H1 (cell line): ENCODE measurements around the gene CCDC78. TPM values are rescaled to one million over a fixed set of nuclear protein-coding genes. Genes with fewer than 3 reads are reported as not detected.

Experiments used
- CTCF ChIA-PET: fragments of 300-600 bp; sonication (Branson Sonifier 250); formaldehyde crosslinking; loops from one replicate; lab custom pipeline; 2021; ENCODE audit not compliant: partially characterized antibody; lab: Charles Lee
- POLR2A ChIA-PET: fragments of 300-600 bp; sonication (Branson Sonifier 250); formaldehyde crosslinking; loops from one replicate; lab custom pipeline; 2021; ENCODE audit warnings: inconsistent platforms; ENCODE audit not compliant: partially characterized antibody; lab: Charles Lee
- DNase-seq, 2 experiments: peaks; one replicate each; pipeline versions ENCODE4 v3.0.0 to v3.0.0-alpha.2; 2010 to 2022; ENCODE audit warnings: low spot score in 2 of 2, low read depth in 1 of 2, mixed read lengths in 1 of 2
- FAIRE-seq: peaks from 2 replicates; lab custom pipeline; 2011; peaks lifted over from hg19 to GRCh38; lab: Jason Lieb, UNC
- H2AFZ ChIP-seq: 2 replicates; pipeline ENCODE4 v1.8.1; 2012; ENCODE audit warnings: low read length, inconsistent platforms
- H2AK5ac ChIP-seq: 2 replicates; pipeline ENCODE4 v1.6.1; 2013; ENCODE audit warnings: low read depth, low read length
- H2BK120ac ChIP-seq: replicated peaks from 2 replicates; pipeline ENCODE3; 2013; ENCODE audit warnings: low read depth, low read length, inconsistent platforms
- H2BK12ac ChIP-seq: 2 replicates; pipeline ENCODE4 v1.6.1; 2013; ENCODE audit warnings: low read depth, low read length
- H2BK15ac ChIP-seq: 2 replicates; pipeline ENCODE4 v1.6.1; 2013; ENCODE audit warnings: low read length
- H2BK20ac ChIP-seq: 2 replicates; pipeline ENCODE4 v1.6.1; 2013; ENCODE audit warnings: low read length
- H2BK5ac ChIP-seq: 2 replicates; pipeline ENCODE4 v1.6.1; 2013; ENCODE audit warnings: low read depth, low read length
- H3K14ac ChIP-seq: 2 replicates; pipeline ENCODE4 v1.6.1; 2013; ENCODE audit warnings: inconsistent platforms; ENCODE audit not compliant: insufficient read length
- H3K18ac ChIP-seq: 2 replicates; pipeline ENCODE4 v1.6.1; 2013; ENCODE audit warnings: low read length; ENCODE audit errors: extremely low read depth
- H3K23ac ChIP-seq: 2 replicates; pipeline ENCODE4 v1.6.1; 2013; ENCODE audit warnings: inconsistent platforms; ENCODE audit not compliant: insufficient read length
- H3K23me2 ChIP-seq: 2 replicates; pipeline ENCODE4 v1.6.1; 2013; ENCODE audit warnings: low read depth, low read length
- H3K27ac ChIP-seq: 2 replicates; pipeline ENCODE4 v1.6.1; 2011; ENCODE audit warnings: low read depth, low read length, inconsistent platforms
- H3K27me3 ChIP-seq, 4 experiments: replicated peaks in 1 of 4; 1 replicate in 1 of 4; 2 replicates in 3 of 4; pipeline versions ENCODE4 v1.6.1 to v1.8.1; 2011 to 2013; ENCODE audit warnings: low read length in 3 of 4, mild to moderate bottlenecking in 3 of 4, inconsistent platforms in 2 of 4, mixed read lengths in 2 of 4, moderate library complexity in 1 of 4; ENCODE audit not compliant: control insufficient read depth in 3 of 4, insufficient read depth in 3 of 4; ENCODE audit errors: extremely low read depth in 1 of 4
- H3K36me3 ChIP-seq, 4 experiments: 2 replicates each; pipeline versions ENCODE4 v1.6.1 to v1.8.1; 2011 to 2013; ENCODE audit warnings: mild to moderate bottlenecking in 4 of 4, low read length in 3 of 4, moderate library complexity in 2 of 4, control low read depth in 1 of 4, inconsistent platforms in 1 of 4; ENCODE audit not compliant: insufficient read depth in 4 of 4, control insufficient read depth in 2 of 4
- H3K4ac ChIP-seq: replicated peaks from 2 replicates; pipeline ENCODE3; 2013; ENCODE audit warnings: low read length, low read depth, mixed read lengths, inconsistent platforms; ENCODE audit not compliant: insufficient read length
- H3K4me1 ChIP-seq, 4 experiments: replicated peaks in 1 of 4; 1 replicate in 1 of 4; 2 replicates in 3 of 4; pipeline versions ENCODE4 v1.6.1 to v1.8.1; 2011 to 2013; ENCODE audit warnings: low read length in 3 of 4, inconsistent platforms in 2 of 4, mixed read lengths in 1 of 4; ENCODE audit not compliant: insufficient read depth in 4 of 4, control insufficient read depth in 3 of 4
- H3K4me2 ChIP-seq, 2 experiments: 2 replicates each; pipeline versions ENCODE4 v1.6.1 to v1.8.1; 2011 to 2013; ENCODE audit warnings: low read depth in 2 of 2, low read length in 2 of 2, control low read depth in 1 of 2, inconsistent platforms in 1 of 2, mild to moderate bottlenecking in 1 of 2; ENCODE audit not compliant: insufficient read depth in 1 of 2
- H3K4me3 ChIP-seq, 4 experiments: fragments of 200-600, 300-600 bp in 1 of 4; sonication (generic), shearing (Covaris generic), sonication (Bioruptor Twin) in 1 of 4; 2 replicates each; pipeline versions ENCODE4 v1.5.1 to v1.8.1; 2011 to 2016; ENCODE audit warnings: low read length in 4 of 4, low read depth in 3 of 4, control low read depth in 2 of 4, inconsistent platforms in 2 of 4, mild to moderate bottlenecking in 2 of 4, mixed read lengths in 1 of 4, moderate library complexity in 1 of 4; ENCODE audit not compliant: insufficient read depth in 2 of 4; ENCODE audit errors: extremely low read depth in 1 of 4
- H3K56ac ChIP-seq: replicated peaks from 2 replicates; pipeline ENCODE3; 2013; ENCODE audit warnings: low read depth, mild to moderate bottlenecking, mixed read lengths, low read length, inconsistent platforms; ENCODE audit not compliant: insufficient read length
- H3K79me1 ChIP-seq: 2 replicates; pipeline ENCODE4 v1.6.1; 2013; ENCODE audit warnings: low read depth, low read length, control low read depth
- H3K79me2 ChIP-seq, 2 experiments: 2 replicates each; pipeline versions ENCODE4 v1.6.1 to v1.8.1; 2012 to 2013; ENCODE audit warnings: low read length in 2 of 2, mild to moderate bottlenecking in 2 of 2, inconsistent platforms in 1 of 2; ENCODE audit not compliant: insufficient read depth in 2 of 2, control insufficient read depth in 1 of 2
- H3K9ac ChIP-seq, 4 experiments: replicated peaks in 1 of 4; 1 replicate in 1 of 4; 2 replicates in 3 of 4; pipeline versions ENCODE4 v1.6.1 to v1.8.1; 2011 to 2013; ENCODE audit warnings: low read depth in 3 of 4, low read length in 3 of 4, control low read depth in 2 of 4, mild to moderate bottlenecking in 2 of 4, moderate library complexity in 2 of 4, inconsistent platforms in 1 of 4; ENCODE audit errors: extremely low read depth in 1 of 4
- H3K9me3 ChIP-seq, 2 experiments: 2 replicates each; pipeline versions ENCODE4 v1.6.1 to v1.8.1; 2012 to 2013; ENCODE audit warnings: mild to moderate bottlenecking in 2 of 2, moderate library complexity in 2 of 2, control low read depth in 1 of 2, inconsistent platforms in 1 of 2, low read depth in 1 of 2, low read length in 1 of 2, mixed read lengths in 1 of 2; ENCODE audit not compliant: insufficient read depth in 2 of 2
- H4K20me1 ChIP-seq, 2 experiments: replicated peaks in 1 of 2; 2 replicates each; pipeline versions ENCODE3 to v1.8.1; 2011 to 2013; ENCODE audit warnings: inconsistent platforms in 2 of 2, low read length in 2 of 2, mild to moderate bottlenecking in 1 of 2; ENCODE audit not compliant: insufficient read depth in 2 of 2, control insufficient read depth in 1 of 2
- H4K5ac ChIP-seq: 2 replicates; pipeline ENCODE4 v1.6.1; 2013; ENCODE audit warnings: low read length, low read depth, mixed read lengths, inconsistent platforms; ENCODE audit not compliant: insufficient read length
- H4K8ac ChIP-seq: 2 replicates; pipeline ENCODE4 v1.8.0; 2013; ENCODE audit warnings: mild to moderate bottlenecking, moderate library complexity, low read length, inconsistent platforms; ENCODE audit not compliant: insufficient read depth; ENCODE audit errors: extremely low read depth
- H4K91ac ChIP-seq: replicated peaks from 2 replicates; pipeline ENCODE3; 2013; ENCODE audit warnings: low read length, mixed read lengths, inconsistent platforms; ENCODE audit not compliant: insufficient read length
- FOSL1 ChIP-seq: IDR thresholded peaks from 2 replicates; pipeline ENCODE4 v1.6.1; 2011; ENCODE audit warnings: mild to moderate bottlenecking, low read depth, low read length, moderate library complexity; ENCODE audit not compliant: insufficient read depth
- KDM5A ChIP-seq: fragments of 200-600 bp; IDR thresholded peaks from 2 replicates; pipeline ENCODE4 v1.7.1; 2012; ENCODE audit warnings: mild to moderate bottlenecking, low read length, inconsistent platforms, mixed read lengths
- WGBS, 2 experiments: shearing (Covaris generic) in 1 of 2; methylation state at CpG; one replicate each; pipeline versions ENCODE4 v1.1.6 to v1.1.7; 2013 to 2015; ENCODE audit warnings: low lambda C conversion rate in 2 of 2, mixed read lengths in 2 of 2, inconsistent platforms in 1 of 2, low coverage in 1 of 2, missing lambda C conversion rate in 1 of 2; ENCODE audit not compliant: insufficient replicate concordance in 2 of 2, insufficient coverage in 1 of 2, insufficient read length in 1 of 2; ENCODE audit errors: extremely low coverage in 1 of 2, missing lambda C conversion rate in 1 of 2; 5-methylcytosine and 5-hydroxymethylcytosine counted together
- polyA plus RNA-seq, 7 experiments: library from polyadenylated mRNA; depleted of rRNA in 3 of 7; stranded (reverse) in 5 of 7; unstranded in 2 of 7; fragments of >200 nt in 5 of 7; fragments of 200-250 nt in 2 of 7; gene quantifications; 1 replicate in 5 of 7; 2 replicates in 1 of 7; 4 replicates in 1 of 7; pipeline versions ENCODE4 v1.2.1 to v1.2.3, GENCODE V29; 2011 to 2013; ENCODE audit warnings: missing spikeins in 2 of 7, mixed read lengths in 2 of 7
- total RNA-seq: library from RNA; stranded (reverse); fragmentation: NEBNext Ultra II Directional; extraction: Animal tissue kit (Norgen Biotek cat#: 25700); gene quantifications from 2 replicates; pipeline ENCODE4 v1.2.1, GENCODE V29; 2021

CCDC78 gene
- total and polyA plus RNA-seq, 2 of the 8 experiments (the other 6 are each of a cell fraction or from before 2014, with no cell fraction given) = 7.1 to 8.5 TPM

GRCh38 chr16:739560-740458 is 13.6 kb upstream of the CCDC78 start:
- peak overlapping the region in 2 of 4 experiments; percentile 17 to 81; a peak in 2 of 7 replicates for H3K9ac ChIP-seq
- no peak overlapping the region for H3K23ac ChIP-seq
- no peaks in the 10 kb centered on the region for H3K9me3 ChIP-seq
- H3K56ac ChIP-seq = no peak overlapping the region
- WGBS, 2 experiments = 61% methylated on average over 33 of the region's 38 CpGs; no CpG with 5 or more reads in 1 of the 2 experiments
- H3K79me1 ChIP-seq = no peaks in the 10 kb centered on the region
- H4K91ac ChIP-seq = no peak overlapping the region
- H3K4me2 ChIP-seq = peak overlapping the region; percentile 70 to 80
- FAIRE-seq (no peak), DNase-seq (no peak)
- H3K79me2 ChIP-seq = no peaks in the 10 kb centered on the region
- no peaks in the 10 kb centered on the region for H3K27me3 ChIP-seq
- H2BK120ac ChIP-seq = no peak overlapping the region
- H4K20me1 ChIP-seq = peaks cover 2% of the 10 kb centered on the region in 2 experiments
- no peak overlapping the region for H2AFZ ChIP-seq
- H3K14ac ChIP-seq = no peak overlapping the region
- no peak overlapping the region for H2BK5ac ChIP-seq
- H3K4me3 ChIP-seq = peak overlapping the region; percentile 62 to 90 (median 81)
- ChIA-PET POLR2A (interaction anchor here (0.9 to 6.3 kb wide), 16 partner anchors 9 to 61 kb away, joined by 3 to 39 read pairs (median 4); partner anchors contain the start of genes CCDC78, GNG13 and STUB1), CTCF (interaction anchor here (0.9 to 35.8 kb wide), 8 partner anchors 10 to 67 kb away, joined by 3 to 977 read pairs (median 9); partner anchors contain the start of genes ANTKMT, CCDC78, CHTF18 and FBXL16)
- no peak overlapping the region for H3K27ac ChIP-seq
- H3K4me1 ChIP-seq = peaks cover 0 to 9% (median 4%) of the 10 kb centered on the region in 4 experiments; a peak in 5 of 7 replicates
- no peak overlapping the region for H3K4ac ChIP-seq
- H2BK20ac ChIP-seq = no peak overlapping the region
- H2BK15ac ChIP-seq = no peak overlapping the region
- H3K23me2 ChIP-seq = peaks cover 7% of the 10 kb centered on the region; the same call in 1 of the 2 replicates
- H4K8ac ChIP-seq = peak overlapping the region; percentile 89; the same call in 1 of the 2 replicates
- H2BK12ac ChIP-seq = 0 out of 2 replicates have a peak overlapping the region, but pooled peaks have one; percentile 3
- H3K36me3 ChIP-seq = peaks cover 0 to 3% (median 0%) of the 10 kb centered on the region in 4 experiments; a peak in 1 of 8 replicates
- no peak overlapping the region for H3K18ac ChIP-seq
- no peak overlapping the region for H4K5ac ChIP-seq
- no peak overlapping the region for H2AK5ac ChIP-seq
- TF ChIP-seq KDM5A (no peak), FOSL1 (no peak)
